GM19351 (cell line): ENCODE results near the gene PCDHGB1.
"Not testable (repeated sequence)": the region's sequence is repeated elsewhere in the genome, so short reads cannot be mapped to it uniquely, and the experiment has no call there.

Experiments
- ATAC-seq: cut with Tn5 transposase; IDR thresholded peaks from one replicate; pipeline ENCODE4 v1.9.1; 2021; ENCODE audit warnings: mild to moderate bottlenecking, moderate library complexity; ENCODE audit not compliant: unreplicated experiment

PCDHGB1 gene

GRCh38 chr5:141345327-141345726 is 4.6 kb upstream of the PCDHGB1 start:
- ATAC-seq: no peak

DNA sequence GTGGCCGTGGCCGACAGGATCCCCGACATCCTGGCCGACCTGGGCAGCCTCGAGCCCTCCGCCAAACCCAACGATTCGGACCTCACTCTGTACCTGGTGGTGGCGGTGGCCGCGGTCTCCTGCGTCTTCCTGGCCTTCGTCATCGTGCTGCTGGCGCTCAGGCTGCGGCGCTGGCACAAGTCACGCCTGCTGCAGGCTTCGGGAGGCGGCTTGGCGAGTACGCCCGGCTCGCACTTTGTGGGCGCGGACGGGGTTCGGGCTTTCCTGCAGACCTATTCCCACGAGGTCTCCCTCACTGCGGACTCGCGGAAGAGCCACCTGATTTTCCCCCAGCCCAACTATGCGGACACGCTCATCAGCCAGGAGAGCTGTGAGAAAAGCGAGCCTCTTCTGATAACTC is 3.9 kb upstream of the PCDHGB1 start:
- ATAC-seq: not testable (repeated sequence)

DNA sequence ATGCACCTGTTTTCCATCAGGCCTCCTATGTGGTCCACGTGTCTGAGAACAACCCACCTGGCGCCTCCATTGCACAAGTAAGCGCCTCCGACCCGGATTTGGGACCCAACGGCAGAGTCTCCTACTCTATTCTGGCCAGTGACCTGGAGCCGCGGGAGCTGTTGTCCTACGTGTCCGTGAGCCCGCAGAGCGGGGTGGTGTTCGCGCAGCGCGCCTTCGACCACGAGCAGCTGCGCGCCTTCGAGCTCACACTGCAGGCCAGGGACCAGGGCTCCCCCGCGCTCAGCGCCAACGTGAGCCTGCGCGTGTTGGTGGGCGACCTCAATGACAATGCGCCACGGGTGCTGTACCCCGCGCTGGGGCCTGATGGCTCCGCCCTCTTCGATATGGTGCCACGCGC is 1.7 kb downstream of the PCDHGB1 start:
- no peak for ATAC-seq

DNA sequence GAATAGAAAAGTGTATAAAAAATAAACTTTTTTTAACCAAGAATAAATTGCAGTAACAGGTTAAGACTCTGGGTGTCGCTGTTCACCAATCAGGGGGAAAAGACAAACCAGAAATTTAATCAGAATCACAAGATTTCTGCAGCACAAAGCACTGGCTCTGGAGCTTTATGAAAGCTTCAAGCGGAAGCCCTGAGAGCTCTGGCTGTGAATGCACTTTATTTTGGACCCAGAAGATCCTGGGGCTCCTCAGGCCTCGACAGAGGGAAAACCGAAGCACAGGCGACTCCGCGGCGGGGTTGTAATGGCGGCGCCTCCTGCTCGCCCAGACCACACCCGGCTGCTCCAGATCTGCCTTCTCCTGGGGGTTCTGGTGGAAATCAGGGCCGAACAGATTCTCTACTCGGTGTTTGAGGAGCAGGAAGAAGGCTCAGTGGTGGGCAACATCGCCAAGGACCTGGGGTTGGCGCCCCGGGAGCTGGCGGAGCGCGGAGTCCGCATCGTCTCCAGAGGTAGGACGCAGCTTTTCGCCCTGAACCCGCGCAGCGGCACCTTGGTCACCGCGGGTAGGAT is 5.1 kb downstream of the PCDHGB1 start, which contains the start of gene PCDHGA4:
PCDHGA4 (plus strand) TSS at position 122 of the 570 bp plus-strand sequence; CDS start at position 209, 87 bp downstream.
- no peak for ATAC-seq

DNA sequence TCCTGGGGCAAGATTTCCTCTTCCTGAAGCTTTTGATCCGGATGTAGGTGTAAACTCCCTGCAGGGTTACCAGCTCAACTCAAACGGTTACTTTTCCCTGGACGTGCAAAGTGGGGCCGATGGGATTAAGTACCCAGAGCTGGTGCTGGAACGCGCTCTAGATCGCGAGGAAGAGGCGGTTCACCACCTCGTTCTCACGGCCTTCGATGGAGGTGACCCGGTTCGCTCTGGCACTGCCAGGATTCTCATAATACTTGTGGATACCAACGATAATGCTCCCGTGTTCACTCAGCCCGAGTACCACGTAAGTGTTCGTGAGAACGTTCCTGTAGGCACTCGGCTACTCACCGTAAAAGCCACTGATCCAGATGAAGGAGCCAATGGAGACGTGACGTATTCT is 5.7 kb downstream of the PCDHGB1 start:
- ATAC-seq: no peak

GRCh38 chr5:141356133-141356532 is 6.2 kb downstream of the PCDHGB1 start:
- ATAC-seq: no peak

DNA sequence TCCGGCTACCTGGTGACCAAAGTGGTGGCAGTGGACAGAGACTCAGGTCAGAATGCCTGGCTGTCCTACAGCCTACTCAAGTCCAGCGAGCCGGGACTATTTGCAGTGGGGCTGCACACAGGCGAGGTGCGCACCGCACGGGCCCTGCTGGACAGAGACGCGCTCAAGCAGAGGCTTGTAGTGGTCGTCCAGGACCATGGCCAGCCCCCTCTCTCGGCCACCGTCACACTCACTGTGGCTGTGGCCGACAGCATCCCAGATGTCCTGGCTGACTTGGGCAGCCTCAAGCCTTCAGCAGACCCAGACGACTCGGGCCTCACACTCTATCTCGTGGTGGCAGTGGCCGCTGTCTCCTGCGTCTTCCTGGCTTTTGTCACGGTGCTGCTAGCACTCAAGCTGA is 7.1 kb downstream of the PCDHGB1 start:
- ATAC-seq: no peak

GRCh38 chr5:141359790-141360426 is 10.0 kb downstream of the PCDHGB1 start, which contains the start of gene PCDHGB2:
TSS of gene PCDHGB2 (plus strand) at chr5:141359994. CDS start at chr5:141360136, 142 bp downstream.
- ATAC-seq: peak; percentile 81

- no peak for ATAC-seq
These were observed 10.8 kb downstream of the PCDHGB1 start for GRCh38 chr5:141360685-141361084.

DNA sequence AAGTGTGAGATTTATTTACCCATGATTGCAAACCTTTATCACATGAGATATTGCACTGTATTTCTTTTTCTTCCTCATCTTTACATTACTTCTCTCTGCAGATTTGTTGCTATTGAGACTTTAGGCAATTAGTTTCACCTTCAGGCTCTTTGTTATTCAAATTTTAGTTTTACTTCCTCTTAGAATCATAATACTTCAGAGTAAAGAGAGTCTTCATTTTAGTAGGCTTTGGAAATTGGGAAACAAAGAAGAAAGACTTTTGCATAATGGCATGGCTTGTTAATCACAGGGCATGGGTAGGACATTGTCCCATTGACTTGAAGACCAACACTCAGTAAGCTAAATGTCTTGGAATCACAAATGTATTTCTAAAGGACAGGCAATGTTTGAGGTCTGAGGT is 12.8 kb downstream of the PCDHGB1 start:
- no peak for ATAC-seq

DNA sequence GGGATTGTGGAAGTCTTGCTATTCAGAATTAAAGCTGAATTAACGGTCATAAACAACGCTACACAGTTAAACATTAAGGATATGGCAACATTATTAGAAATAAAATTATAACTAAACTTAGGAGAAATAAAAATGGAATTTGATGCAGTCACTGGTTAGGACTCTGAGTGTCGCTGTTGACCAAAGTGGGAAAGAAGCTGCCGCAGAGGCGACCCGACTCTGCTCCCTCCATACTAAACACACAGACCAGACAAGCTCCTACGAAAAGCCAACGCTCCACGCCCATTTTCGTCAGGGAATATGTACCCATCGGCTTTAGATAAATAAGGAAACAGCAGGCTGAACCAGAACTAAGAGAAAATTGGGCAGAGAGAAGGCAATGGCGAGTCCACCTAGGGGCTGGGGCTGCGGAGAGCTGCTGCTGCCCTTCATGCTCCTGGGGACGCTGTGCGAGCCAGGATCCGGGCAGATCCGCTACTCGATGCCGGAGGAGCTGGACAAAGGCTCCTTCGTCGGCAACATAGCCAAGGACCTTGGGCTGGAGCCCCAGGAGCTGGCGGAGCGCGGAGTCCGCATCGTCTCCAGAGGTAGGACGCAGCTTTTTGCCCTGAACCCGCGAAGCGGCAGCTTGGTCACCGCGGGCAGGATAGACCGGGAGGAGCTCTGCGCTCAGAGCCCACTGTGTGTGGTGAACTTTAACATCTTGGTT is 14.2 kb downstream of the PCDHGB1 start, which contains the start of gene PCDHGA5:
PCDHGA5 (plus strand) TSS at position 211 of the 709 bp plus-strand sequence; CDS start at position 380, 169 bp downstream.
- ATAC-seq: no peak

DNA sequence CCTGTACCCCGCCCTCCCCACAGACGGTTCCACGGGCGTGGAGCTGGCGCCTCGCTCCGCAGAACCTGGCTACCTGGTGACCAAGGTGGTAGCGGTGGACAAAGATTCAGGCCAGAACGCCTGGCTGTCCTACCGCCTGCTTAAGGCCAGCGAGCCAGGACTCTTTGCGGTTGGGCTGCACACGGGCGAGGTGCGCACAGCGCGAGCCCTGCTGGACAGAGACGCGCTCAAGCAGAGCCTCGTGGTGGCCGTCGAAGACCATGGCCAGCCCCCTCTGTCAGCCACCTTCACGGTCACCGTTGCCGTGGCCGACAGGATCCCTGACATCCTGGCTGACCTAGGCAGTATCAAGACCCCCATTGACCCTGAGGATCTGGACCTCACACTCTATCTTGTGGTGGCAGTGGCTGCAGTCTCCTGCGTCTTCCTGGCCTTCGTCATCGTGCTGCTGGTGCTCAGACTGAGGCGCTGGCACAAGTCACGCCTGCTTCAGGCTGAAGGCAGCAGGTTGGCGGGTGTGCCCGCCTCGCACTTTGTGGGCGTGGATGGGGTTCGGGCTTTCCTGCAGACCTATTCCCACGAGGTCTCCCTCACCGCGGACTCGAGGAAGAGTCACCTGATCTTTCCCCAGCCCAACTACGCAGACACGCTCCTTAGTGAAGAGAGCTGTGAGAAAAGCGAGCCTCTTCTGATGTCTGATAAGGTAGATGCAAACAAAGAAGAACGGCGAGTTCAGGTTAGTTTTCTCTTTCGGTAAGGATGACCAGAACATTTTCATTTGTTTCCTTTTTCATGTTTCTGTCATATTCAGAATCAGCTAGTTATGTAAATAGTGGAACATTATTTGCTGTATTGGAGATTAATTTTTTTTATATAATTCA is 16.4 kb downstream of the PCDHGB1 start:
- no peak for ATAC-seq

DNA sequence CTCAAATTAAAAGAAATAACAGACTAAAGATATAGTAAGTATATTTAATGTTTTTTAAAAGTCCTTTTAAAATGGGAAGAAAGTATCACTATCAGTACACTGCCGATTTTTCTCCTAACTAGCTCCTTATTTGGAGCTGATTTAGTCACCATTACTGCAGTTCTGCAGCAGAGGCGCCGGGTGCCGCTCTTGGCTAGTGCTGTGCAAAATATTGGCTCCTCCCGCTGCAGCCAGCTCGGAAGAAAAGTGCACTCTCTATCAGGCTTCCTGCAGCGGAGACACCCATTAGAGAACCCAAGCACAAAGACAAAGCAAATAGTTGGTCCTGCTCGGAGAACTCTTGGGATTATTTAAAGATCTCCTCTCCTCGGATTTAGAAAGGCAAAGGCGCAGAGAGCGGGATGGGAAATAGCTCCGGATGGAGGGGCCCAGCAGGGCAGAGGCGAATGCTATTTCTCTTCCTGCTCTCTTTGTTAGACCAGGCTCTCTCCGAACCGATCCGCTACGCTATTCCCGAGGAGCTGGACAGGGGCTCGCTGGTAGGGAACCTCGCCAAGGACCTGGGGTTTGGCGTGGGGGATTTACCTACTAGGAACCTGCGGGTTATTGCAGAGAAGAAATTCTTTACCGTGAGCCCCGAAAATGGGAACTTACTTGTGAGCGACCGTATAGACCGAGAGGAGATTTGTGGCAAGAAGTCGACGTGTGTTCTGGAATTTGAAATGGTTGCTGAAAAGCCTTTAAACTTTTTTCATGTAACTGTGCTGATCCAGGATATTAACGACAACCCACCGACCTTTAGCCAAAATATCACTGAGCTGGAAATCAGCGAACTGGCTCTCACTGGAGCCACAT is 20.3 kb downstream of the PCDHGB1 start, which contains the start of gene PCDHGB3:
PCDHGB3 (plus strand) TSS at position 249 of the 855 bp plus-strand sequence; CDS start at position 402, 153 bp downstream.
- ATAC-seq: peak; percentile 99

DNA sequence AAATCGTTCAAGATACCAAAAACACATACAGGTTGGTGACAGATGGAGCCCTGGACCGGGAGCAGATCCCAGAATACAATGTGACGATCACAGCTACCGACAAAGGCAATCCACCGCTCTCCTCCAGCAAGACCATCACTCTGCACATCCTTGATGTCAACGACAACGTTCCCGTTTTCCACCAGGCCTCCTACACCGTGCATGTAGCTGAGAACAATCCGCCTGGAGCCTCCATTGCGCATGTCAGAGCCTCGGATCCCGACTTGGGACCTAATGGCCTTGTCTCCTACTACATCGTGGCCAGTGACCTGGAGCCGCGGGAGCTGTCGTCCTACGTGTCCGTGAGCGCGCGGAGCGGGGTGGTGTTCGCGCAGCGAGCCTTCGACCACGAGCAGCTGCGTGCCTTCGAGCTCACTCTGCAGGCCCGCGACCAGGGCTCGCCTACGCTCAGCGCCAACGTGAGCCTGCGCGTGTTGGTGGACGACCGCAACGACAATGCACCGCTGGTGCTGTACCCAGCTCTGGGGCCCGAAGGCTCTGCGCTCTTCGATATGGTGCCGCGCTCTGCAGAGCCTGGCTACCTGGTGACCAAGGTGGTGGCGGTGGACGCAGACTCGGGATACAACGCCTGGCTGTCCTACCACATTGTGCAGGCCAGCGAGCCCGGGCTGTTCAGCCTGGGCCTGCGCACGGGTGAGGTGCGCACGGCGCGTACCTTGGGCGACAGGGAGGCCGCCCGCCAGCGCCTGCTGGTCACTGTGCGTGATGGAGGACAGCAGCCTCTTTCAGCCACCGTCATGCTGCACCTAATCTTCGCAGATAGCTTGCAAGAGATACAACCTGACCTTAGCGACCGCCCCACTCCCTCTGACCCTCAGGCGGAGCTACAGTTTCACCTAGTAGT is 21.9 kb downstream of the PCDHGB1 start:
- ATAC-seq: no peak

DNA sequence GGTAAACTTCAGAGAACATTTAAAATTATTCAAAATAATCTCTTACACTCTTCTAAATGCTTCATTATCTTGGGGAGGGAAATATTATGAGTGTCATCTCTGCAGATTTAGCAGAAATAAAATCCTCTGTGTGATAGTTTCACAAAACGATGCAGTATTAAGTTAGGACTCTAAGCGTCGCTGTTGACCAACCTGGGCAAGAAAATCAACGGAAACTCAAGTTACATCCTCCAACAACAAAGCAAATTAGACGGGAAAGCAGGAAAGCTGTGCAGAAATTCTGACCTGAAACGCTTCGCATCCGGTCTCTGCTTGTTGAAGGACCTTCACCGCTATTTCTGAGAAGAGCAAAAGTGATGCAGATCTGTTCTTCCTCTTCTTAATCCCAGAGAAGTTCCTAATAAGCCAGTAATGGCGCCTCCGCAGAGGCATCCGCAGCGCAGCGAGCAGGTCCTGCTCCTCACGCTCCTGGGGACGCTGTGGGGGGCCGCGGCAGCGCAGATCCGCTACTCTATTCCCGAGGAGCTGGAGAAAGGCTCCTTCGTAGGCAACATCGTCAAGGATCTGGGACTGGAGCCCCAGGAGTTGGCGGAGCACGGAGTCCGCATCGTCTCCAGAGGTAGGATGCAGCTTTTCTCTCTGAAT is 23.9 kb downstream of the PCDHGB1 start, which contains the start of gene PCDHGA6:
PCDHGA6 (plus strand) TSS at position 219 of the 645 bp plus-strand sequence; CDS start at position 412, 193 bp downstream.
- ATAC-seq: no peak

- ATAC-seq: no peak
These were observed 24.7 kb downstream of the PCDHGB1 start for GRCh38 chr5:141374627-141375026.

- not testable (repeated sequence) for ATAC-seq
These were observed 25.7 kb downstream of the PCDHGB1 start for GRCh38 chr5:141375444-141376155.
